ENCODE results near the gene COLEC12. TPM values are rescaled to one million over a fixed set of nuclear protein-coding genes. Genes with fewer than 3 reads are reported as not detected.
A peak's percentile ranks its signal among the peaks of the same experiment; 100 is the strongest.

The COLEC12 gene
- total RNA-seq, 1 donor from 2014 or later: 11.6 TPM

DNA sequence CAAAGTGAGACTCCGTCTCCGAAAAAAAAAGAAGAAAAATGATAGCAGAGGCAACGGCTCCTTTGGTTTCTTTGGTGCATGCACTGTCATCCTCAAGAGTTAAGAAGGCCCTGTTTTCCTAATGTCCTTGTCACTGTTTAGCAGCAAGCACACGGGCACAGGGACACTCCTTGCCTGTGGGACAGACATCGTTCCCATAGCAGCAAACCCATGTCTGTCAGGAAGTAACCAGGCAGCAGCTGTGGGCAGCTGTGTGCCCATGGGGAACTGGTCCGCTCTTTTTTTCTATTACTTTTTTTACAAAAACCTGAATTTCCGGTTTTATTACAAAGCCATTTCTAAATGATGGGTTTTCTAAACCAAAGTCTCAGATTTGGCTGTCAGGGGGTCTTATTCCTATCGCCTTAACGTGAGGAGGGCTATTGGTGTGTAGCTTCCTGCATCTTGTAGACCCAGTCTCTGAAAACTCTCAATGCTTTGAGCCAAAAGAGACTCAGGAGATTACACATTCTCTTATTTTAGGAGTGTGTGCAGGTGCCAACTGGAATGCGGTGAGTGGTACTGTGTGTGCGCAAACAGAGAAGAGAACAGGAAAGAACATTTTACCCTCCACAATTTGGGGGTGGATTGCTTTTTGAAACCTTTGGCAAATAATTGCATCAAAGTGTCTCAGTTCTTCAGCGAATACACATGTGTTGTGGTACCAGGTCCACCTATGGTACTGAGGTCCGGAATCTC lies 109.6 kb downstream of the COLEC12 start:
- TF ChIP-seq, protein P1, sequence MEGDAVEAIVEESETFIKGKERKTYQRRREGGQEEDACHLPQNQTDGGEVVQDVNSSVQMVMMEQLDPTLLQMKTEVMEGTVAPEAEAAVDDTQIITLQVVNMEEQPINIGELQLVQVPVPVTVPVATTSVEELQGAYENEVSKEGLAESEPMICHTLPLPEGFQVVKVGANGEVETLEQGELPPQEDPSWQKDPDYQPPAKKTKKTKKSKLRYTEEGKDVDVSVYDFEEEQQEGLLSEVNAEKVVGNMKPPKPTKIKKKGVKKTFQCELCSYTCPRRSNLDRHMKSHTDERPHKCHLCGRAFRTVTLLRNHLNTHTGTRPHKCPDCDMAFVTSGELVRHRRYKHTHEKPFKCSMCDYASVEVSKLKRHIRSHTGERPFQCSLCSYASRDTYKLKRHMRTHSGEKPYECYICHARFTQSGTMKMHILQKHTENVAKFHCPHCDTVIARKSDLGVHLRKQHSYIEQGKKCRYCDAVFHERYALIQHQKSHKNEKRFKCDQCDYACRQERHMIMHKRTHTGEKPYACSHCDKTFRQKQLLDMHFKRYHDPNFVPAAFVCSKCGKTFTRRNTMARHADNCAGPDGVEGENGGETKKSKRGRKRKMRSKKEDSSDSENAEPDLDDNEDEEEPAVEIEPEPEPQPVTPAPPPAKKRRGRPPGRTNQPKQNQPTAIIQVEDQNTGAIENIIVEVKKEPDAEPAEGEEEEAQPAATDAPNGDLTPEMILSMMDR (IDR thresholded peaks at IDR 0.05; ENCODE audit: insufficient read depth, low read depth, low read length): no peak
- TF ChIP-seq EZH2 (IDR thresholded peaks at IDR 0.05; ENCODE audit: insufficient read depth, low read length): no peak
- Mint-ChIP-seq H3K27ac (ENCODE audit: unreplicated experiment) (no peak overlapping the region), H3K4me1 (ENCODE audit: low read depth, unreplicated experiment) (peaks cover 7% of the 10 kb centered on the region), H3K4me3 (ENCODE audit: unreplicated experiment) (no peak overlapping the region), H3K27me3 (ENCODE audit: low read depth, unreplicated experiment) (peaks cover 17% of the 10 kb centered on the region), H3K36me3 (ENCODE audit: low read depth, unreplicated experiment) (peaks cover 2% of the 10 kb centered on the region), H3K9me3 (ENCODE audit: unreplicated experiment) (no peaks in the 10 kb centered on the region)
- Histone ChIP-seq H3K4me2 (ENCODE audit: low read length) (no peak overlapping the region), H4K20me1 (ENCODE audit: insufficient read depth, low read length) (no peaks in the 10 kb centered on the region), H3K9me3 (ENCODE audit: insufficient read depth, low read depth, low read length) (no peaks in the 10 kb centered on the region), H3K27ac (ENCODE audit: low read depth, low read length) (no peak overlapping the region), H3K79me2 (ENCODE audit: insufficient read depth, low read length) (no peaks in the 10 kb centered on the region), H3K4me1 (ENCODE audit: insufficient read depth, low read length) (peaks cover 16% of the 10 kb centered on the region), H3K27me3 (ENCODE audit: insufficient read depth, low read length) (no peaks in the 10 kb centered on the region), H3K4me3 (ENCODE audit: insufficient read depth, low read depth, low read length) (no peak overlapping the region), H3K36me3 (ENCODE audit: insufficient read depth, low read length) (no peaks in the 10 kb centered on the region), H3K9ac (ENCODE audit: low read length) (no peak overlapping the region), H2AFZ (ENCODE audit: low read depth, low read length) (no peak overlapping the region)
- DNase-seq (ENCODE audit: low read depth) (no peak), FAIRE-seq (no peak)

- peaks cover 6% of the 10 kb centered on the region for H3K4me1 Mint-ChIP-seq (ENCODE audit: low read depth, unreplicated experiment)
- H3K27ac Mint-ChIP-seq (ENCODE audit: unreplicated experiment): no peak overlapping the region
- no peak for FAIRE-seq
Measured at GRCh38 chr18:389658-390357, 110.7 kb downstream of the COLEC12 start.

More at GRCh38 chr18:389658-390357, 110.7 kb downstream of the COLEC12 start:
- Histone ChIP-seq H3K27me3 (ENCODE audit: insufficient read depth, low read length) (no peaks in the 10 kb centered on the region), H2AFZ (ENCODE audit: low read depth, low read length) (no peak overlapping the region), H3K4me1 (ENCODE audit: insufficient read depth, low read length) (peaks cover 5% of the 10 kb centered on the region), H3K79me2 (ENCODE audit: insufficient read depth, low read length) (no peaks in the 10 kb centered on the region), H3K9ac (ENCODE audit: low read length) (no peak overlapping the region), H3K4me3 (ENCODE audit: insufficient read depth, low read depth, low read length) (no peak overlapping the region), H4K20me1 (ENCODE audit: insufficient read depth, low read length) (no peaks in the 10 kb centered on the region), H3K27ac (ENCODE audit: low read depth, low read length) (no peak overlapping the region), H3K4me2 (ENCODE audit: low read length) (no peak overlapping the region), H3K9me3 (ENCODE audit: insufficient read depth, low read depth, low read length) (no peaks in the 10 kb centered on the region), H3K36me3 (ENCODE audit: insufficient read depth, low read length) (no peaks in the 10 kb centered on the region)
- peaks cover 2% of the 10 kb centered on the region for H3K36me3 Mint-ChIP-seq (ENCODE audit: low read depth, unreplicated experiment)
- DNase-seq (ENCODE audit: low read depth): peak; percentile 83
- no peak for TF ChIP-seq EZH2 (IDR thresholded peaks at IDR 0.05; ENCODE audit: insufficient read depth, low read length)
- TF ChIP-seq, protein P1 (IDR thresholded peaks at IDR 0.05; ENCODE audit: insufficient read depth, low read depth, low read length): peak; percentile 20
- peaks cover 20% of the 10 kb centered on the region for H3K27me3 Mint-ChIP-seq (ENCODE audit: low read depth, unreplicated experiment)
- no peak overlapping the region for H3K4me3 Mint-ChIP-seq (ENCODE audit: unreplicated experiment)
- no peaks in the 10 kb centered on the region for H3K9me3 Mint-ChIP-seq (ENCODE audit: unreplicated experiment)
